Subcutaneous abdominal adipose tissue (tissue), 5 donors: ENCODE measurements around the gene ACIN1.

ENCODE experiments used
- H3K27ac ChIP-seq: one replicate; pipeline ENCODE4 v1.7.0; 2013; ENCODE audit warnings: low read depth, mild to moderate bottlenecking, inconsistent platforms, low read length, moderate library complexity
- H3K27me3 ChIP-seq, 5 donors: one replicate each; pipeline ENCODE4 v1.7.0; 2013; ENCODE audit warnings: low read length in 5 of 5, inconsistent platforms in 1 of 5; ENCODE audit not compliant: control insufficient read depth in 5 of 5, insufficient read depth in 4 of 5
- H3K36me3 ChIP-seq, 5 donors: one replicate each; pipeline ENCODE4 v1.7.0; 2013; ENCODE audit warnings: low read length in 5 of 5; ENCODE audit not compliant: control insufficient read depth in 5 of 5, insufficient read depth in 5 of 5
- H3K4me1 ChIP-seq, 5 donors: one replicate each; pipeline ENCODE4 v1.7.0; 2013; ENCODE audit warnings: low read length in 5 of 5, mild to moderate bottlenecking in 3 of 5, moderate library complexity in 1 of 5; ENCODE audit not compliant: control insufficient read depth in 5 of 5, insufficient read depth in 5 of 5
- H3K4me3 ChIP-seq, 5 donors: one replicate each; pipeline ENCODE4 v1.7.0; 2013; ENCODE audit warnings: low read length in 5 of 5, low read depth in 1 of 5
- H3K9ac ChIP-seq, 5 donors: one replicate each; pipeline ENCODE4 v1.7.0; 2013; ENCODE audit warnings: low read length in 5 of 5, mild to moderate bottlenecking in 4 of 5, moderate library complexity in 3 of 5
- H3K9me3 ChIP-seq, 5 donors: one replicate each; pipeline ENCODE4 v1.7.0; 2013; ENCODE audit warnings: low read length in 5 of 5; ENCODE audit not compliant: control insufficient read depth in 5 of 5
- donor health status: healthy.
- donor health status: healthy.
- donor health status: healthy.
- donor health status: healthy.
- donor health status: healthy.

Gene ACIN1

DNA sequence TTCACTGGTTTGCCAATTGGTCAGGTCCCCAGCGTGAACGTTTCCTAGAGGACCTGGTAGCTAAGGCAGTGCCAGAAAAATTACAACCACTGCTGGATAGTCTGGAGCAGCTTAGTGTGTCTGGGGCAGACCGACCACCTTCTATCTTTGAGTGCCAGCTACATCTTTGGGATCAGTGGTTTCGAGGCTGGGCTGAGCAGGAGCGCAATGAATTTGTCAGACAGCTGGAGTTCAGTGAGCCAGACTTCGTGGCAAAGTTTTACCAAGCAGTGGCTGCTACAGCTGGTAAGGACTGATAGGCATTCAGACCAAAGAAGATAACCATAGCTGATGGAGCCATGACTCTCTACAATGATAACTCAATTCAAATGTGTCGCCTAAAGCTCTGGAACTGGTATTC is 2.9 kb upstream of the ACIN1 start:
- H3K4me1 ChIP-seq, result peaks cover 9 to 37% (median 36%) of the 10 kb centered on the region in 5 donors
- peak overlapping the region; percentile 15 for H3K27ac ChIP-seq
- no peak overlapping the region for H3K9ac ChIP-seq
- peaks cover 9 to 22% (median 18%) of the 10 kb centered on the region in 5 donors for H3K36me3 ChIP-seq
- no peaks in the 10 kb centered on the region for H3K9me3 ChIP-seq
- no peaks in the 10 kb centered on the region for H3K27me3 ChIP-seq
- H3K4me3 ChIP-seq, result no peak overlapping the region

DNA sequence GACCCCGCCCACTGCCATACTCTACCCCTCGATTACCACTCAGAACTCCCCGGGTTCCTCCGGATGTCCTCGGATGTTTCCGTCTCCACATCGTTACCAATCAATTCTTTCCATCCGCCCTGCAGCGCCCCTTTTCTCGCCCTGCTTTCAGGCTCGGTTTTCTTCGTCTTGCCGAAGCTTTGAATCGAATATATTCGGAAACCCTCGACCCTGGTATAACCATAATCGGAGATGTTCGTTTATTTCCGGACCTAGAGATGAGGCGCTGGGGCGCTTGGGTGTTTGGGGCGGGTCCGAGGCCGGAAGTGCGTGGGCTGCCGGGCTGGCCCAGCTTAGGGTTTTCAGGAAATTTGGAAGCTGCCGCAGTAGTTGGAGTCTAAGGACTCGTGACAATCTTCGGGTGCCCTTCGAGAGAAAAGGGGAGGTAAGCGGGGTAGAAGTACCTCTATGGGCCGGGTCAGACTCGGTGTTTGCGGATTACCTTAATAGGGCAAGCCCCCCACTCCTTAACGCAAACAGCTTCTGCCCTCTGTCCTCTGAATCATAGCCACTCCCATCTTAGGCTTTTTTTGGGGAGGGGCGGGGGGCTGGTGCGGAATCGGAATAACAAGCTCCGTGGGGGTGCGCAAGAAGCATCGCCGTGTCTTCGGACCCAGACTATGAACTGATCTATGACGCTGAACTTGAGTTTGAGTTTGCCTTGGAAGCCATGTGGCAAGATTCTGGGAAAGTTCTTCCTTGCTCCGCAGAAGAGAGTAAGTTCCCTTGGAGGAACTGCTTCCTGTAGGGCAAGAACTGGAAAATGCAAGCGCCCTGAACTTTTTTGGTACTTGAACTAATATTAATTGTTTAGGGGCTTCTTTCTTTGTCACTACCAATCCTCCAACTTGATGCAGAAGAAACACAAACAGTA is 516 bp upstream of the ACIN1 start, which contains the start of gene C14orf119:
TSS of gene C14orf119 (plus strand) at position 310 of the 913 bp plus-strand sequence. CDS start 2,154 bp downstream, outside the sequence.
- Histone ChIP-seq H3K4me1 (peaks cover 9 to 43% (median 36%) of the 10 kb centered on the region in 5 donors), H3K36me3 (peaks cover 19 to 40% (median 30%) of the 10 kb centered on the region in 5 donors)

DNA sequence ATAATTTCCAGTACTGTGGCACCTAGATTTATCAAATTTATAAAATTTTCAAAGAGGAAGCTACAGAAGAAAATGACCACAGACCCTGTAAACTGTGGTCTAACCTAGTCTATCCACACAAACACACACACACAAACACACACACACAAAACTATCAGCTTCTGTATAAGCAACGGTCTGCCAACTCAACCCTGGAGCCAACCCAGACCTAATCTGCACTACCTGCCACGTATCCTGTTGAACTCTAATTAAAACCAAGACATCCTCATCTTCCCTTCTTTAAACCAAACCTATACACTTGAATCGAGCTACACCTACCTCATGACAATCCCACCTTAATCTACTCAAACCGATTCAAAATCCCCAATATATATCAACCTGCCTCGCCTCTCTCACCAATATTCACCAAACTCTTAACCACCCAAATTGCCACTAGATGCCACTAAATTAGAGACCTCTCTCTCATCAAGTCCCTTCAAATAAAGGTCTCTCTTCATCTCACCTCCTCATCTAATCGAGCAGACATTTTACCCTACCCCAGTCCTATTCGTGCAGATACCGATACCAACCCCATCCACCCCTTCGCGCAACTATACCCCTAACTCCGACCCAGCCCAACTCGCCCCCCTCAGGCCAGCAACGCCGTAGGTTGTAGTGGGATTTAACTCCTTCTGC is 808 bp downstream of the ACIN1 start:
- Histone ChIP-seq H3K4me1 (peaks cover 9 to 43% (median 36%) of the 10 kb centered on the region in 5 donors), H3K36me3 (peaks cover 30 to 48% (median 42%) of the 10 kb centered on the region in 5 donors), H3K9me3 (no peaks in the 10 kb centered on the region), H3K27ac (peak overlapping the region; percentile 98), H3K4me3 (peak overlapping the region; percentile 74 to 98 (median 94)), H3K9ac (peak overlapping the region; percentile 40 to 98 (median 91)), H3K27me3 (no peaks in the 10 kb centered on the region)

More for the DNA sequence above, 516 bp upstream of the ACIN1 start, which contains the start of gene C14orf119:
- peak within 1 kb of the TSS; percentile 74 to 98 (median 97) for H3K4me3 ChIP-seq
- peak within 1 kb of the TSS; percentile 98 for H3K27ac ChIP-seq
- no peaks in the 10 kb centered on the region for H3K9me3 ChIP-seq
- no peaks in the 10 kb centered on the region for H3K27me3 ChIP-seq
- H3K9ac ChIP-seq, result peak within 1 kb of the TSS; percentile 82 to 98 (median 97)

DNA sequence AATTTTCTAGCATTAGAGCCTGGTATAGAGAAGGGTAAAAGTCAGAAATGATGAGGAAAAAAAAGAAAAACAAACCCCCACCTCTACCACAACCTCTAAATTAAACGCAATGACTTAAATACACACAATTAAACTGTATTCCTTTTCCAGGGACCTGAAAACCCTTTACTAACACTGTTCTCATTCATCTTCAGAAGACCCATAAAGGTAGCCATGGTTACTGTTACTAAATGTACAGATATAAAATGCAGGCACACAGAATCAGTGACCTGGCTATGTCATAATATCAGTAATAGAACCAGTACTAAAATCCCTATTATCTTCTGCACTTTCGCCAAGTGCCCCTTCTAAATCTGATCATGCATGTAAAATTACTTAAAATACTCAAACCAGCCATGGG is 1.4 kb downstream of the ACIN1 start:
- Histone ChIP-seq H3K27me3 (no peaks in the 10 kb centered on the region), H3K27ac (peak overlapping the region; percentile 98), H3K9ac (peak overlapping the region in 4 of 5 donors; percentile 88 to 98 (median 94)), H3K36me3 (peaks cover 33 to 51% (median 41%) of the 10 kb centered on the region in 5 donors), H3K9me3 (no peaks in the 10 kb centered on the region), H3K4me3 (peak overlapping the region; percentile 74 to 98 (median 94)), H3K4me1 (peaks cover 9 to 43% (median 36%) of the 10 kb centered on the region in 5 donors)

DNA sequence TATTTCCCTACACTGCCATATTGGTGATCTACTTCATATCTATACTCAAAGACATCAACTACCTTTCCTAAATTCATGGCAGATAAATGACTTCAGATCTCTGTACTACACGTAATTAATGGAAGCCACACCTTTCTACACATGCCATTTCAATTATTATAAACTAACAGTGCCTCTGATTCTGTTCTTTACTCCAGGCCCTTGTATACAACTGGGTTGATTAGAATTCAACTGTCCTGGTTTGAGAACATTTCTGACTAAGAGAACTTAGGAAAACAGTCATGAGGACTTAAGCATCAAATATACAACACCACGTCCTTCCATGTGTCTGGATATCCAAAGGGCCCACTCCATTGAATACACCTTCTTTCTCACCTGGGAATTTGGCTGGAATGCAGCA is 1.8 kb downstream of the ACIN1 start:
- Histone ChIP-seq H3K4me3 (peak overlapping the region in 2 of 5 donors; percentile 74 to 94), H3K27ac (no peak overlapping the region), H3K9ac (peak overlapping the region in 3 of 5 donors; percentile 88 to 98 (median 91)), H3K4me1 (peaks cover 9 to 42% (median 34%) of the 10 kb centered on the region in 5 donors), H3K9me3 (no peaks in the 10 kb centered on the region), H3K36me3 (peaks cover 32 to 51% (median 39%) of the 10 kb centered on the region in 5 donors), H3K27me3 (no peaks in the 10 kb centered on the region)

DNA sequence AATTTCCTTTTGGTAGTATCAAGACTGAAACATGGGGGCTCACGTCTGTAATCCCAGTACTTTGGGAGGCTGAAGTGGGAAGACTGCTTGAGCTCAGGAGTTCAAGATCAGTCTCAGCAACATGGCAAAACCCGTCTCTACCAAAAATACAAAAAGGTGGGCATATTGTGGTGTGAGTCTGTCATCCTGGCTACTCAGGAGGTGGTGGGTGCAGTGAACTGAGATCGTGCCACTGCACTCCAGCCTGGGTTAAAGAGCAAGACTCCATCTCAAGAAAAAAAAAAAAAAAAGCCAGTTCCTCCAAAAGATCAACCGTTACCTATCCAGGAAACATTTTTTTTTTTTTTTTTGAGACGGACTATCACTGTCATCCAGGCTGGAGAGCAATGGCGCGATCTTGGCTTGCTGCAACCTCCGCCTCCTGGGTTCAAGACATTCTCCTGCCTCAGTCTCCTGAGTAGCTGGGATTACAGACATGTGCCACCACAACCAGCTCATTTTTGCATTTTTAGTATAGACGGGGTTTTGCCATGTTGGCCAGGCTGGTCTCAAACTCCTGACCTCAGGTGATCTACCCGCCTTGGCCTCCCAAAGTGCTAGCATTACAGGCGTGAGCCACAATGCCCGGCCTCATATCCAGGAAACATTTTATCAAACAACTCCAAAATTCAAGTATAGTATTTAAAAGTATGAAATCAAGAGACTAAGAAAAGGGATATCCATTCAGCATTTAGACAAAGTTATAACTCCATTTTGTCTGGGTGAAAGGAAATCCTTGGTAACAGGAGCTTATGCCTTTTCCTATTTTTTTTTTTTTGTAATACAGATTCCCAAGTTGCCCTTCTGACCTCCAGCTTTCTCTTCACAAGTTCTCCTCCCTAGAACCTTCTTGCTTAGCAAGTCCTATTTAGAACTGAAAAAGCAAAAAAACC is 3.4 kb downstream of the ACIN1 start:
- no peak overlapping the region for H3K4me3 ChIP-seq
- H3K9me3 ChIP-seq, result no peaks in the 10 kb centered on the region
- peaks cover 4 to 26% (median 20%) of the 10 kb centered on the region in 5 donors for H3K4me1 ChIP-seq
- H3K36me3 ChIP-seq, result peaks cover 39 to 59% (median 45%) of the 10 kb centered on the region in 5 donors
- no peak overlapping the region for H3K9ac ChIP-seq
- H3K27ac ChIP-seq, result no peak overlapping the region
- no peaks in the 10 kb centered on the region for H3K27me3 ChIP-seq

DNA sequence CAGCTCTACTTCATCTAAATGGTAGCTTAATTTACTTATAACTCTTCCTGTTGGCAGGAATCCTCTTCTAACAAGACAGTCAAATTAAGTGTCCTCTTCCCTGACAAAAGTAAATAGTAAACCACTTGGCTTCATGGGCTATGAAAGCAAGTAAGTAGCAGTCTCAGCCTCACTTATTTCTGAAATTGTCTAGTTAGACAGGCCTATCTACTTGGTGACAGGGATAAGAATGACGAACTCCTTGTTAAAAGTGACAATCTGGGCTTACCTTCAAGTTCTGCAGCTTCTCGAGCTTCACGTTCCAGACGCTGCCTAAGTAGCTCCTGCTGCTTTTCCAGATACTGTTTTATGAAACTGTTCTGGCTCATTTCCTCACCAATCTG is 4.7 kb downstream of the ACIN1 start:
- peaks cover 2 to 22% (median 16%) of the 10 kb centered on the region in 5 donors for H3K4me1 ChIP-seq
- peaks cover 52 to 72% (median 57%) of the 10 kb centered on the region in 5 donors for H3K36me3 ChIP-seq
- H3K9me3 ChIP-seq, result no peaks in the 10 kb centered on the region
- H3K4me3 ChIP-seq, result no peak overlapping the region
- H3K27ac ChIP-seq, result no peak overlapping the region
- H3K27me3 ChIP-seq, result no peaks in the 10 kb centered on the region
- H3K9ac ChIP-seq, result no peak overlapping the region

DNA sequence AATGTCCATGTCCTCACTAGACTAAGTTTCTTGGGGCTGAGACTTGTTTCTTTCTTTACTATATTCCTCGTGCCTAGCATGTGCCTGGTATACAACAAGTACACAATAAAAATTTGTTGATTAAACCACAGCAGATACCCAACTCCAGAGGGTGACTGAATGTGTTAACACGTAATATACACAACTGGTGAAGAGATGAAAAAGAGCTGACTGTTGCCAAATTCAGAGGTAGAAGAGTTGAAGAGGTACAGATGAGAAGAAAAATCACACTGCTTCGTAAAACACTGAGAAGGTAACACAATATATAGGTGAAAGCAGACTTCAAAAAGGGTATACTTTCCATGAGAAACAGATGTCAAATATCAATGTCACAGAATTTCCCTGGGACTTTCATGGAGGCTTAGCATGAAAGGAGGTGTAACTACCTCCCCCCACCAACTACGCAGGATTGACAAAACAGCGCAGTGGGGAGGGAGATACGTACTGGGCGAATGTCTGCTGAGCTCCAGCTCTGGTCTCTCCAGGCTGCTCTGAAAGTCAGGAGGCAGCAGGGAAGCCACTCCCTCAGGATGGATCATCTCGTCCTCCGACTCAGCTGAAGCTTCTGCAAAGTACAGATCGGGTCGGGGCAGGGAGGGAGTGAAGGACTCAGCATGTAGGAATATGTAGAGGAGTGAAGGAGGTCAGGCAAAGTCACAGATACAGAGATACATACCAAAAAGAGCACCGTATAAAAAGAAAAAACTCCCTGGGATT is 5.3 kb downstream of the ACIN1 start:
- H3K27me3 ChIP-seq, result no peaks in the 10 kb centered on the region

More for the DNA sequence above, 5.3 kb downstream of the ACIN1 start:
- H3K4me1 ChIP-seq, result peaks cover 2 to 22% (median 16%) of the 10 kb centered on the region in 5 donors
- H3K27ac ChIP-seq, result no peak overlapping the region
- peaks cover 54 to 77% (median 61%) of the 10 kb centered on the region in 5 donors for H3K36me3 ChIP-seq
- no peak overlapping the region for H3K9ac ChIP-seq
- no peak overlapping the region for H3K4me3 ChIP-seq
- no peaks in the 10 kb centered on the region for H3K9me3 ChIP-seq
